Muscle layer of colon (tissue), 2 donors: ENCODE measurements around the gene MSL3.
A peak's percentile ranks its signal among the peaks of the same experiment; 100 is the strongest.

Experiments used
- H3K27ac ChIP-seq: one replicate; pipeline ENCODE4 v1.7.0; 2013; ENCODE audit warnings: low read depth, mild to moderate bottlenecking, low read length, moderate library complexity
- H3K27me3 ChIP-seq, 2 donors: one replicate each; pipeline ENCODE4 v1.7.0; 2013; ENCODE audit warnings: low read length in 2 of 2, mild to moderate bottlenecking in 2 of 2; ENCODE audit not compliant: insufficient read depth in 2 of 2, control insufficient read depth in 1 of 2
- H3K36me3 ChIP-seq: one replicate; pipeline ENCODE4 v1.7.0; 2013; ENCODE audit warnings: mild to moderate bottlenecking, low read length; ENCODE audit not compliant: insufficient read depth
- H3K4me1 ChIP-seq: one replicate; pipeline ENCODE4 v1.7.0; 2013; ENCODE audit warnings: mild to moderate bottlenecking, low read length; ENCODE audit not compliant: insufficient read depth
- H3K4me3 ChIP-seq, 2 donors: one replicate each; pipeline ENCODE4 v1.7.0; 2013; ENCODE audit warnings: low read length in 2 of 2, low read depth in 1 of 2, mild to moderate bottlenecking in 1 of 2, moderate library complexity in 1 of 2
- H3K9ac ChIP-seq: one replicate; pipeline ENCODE4 v1.7.0; 2013; ENCODE audit warnings: low read length
- H3K9me3 ChIP-seq: one replicate; pipeline ENCODE4 v1.7.0; 2013; ENCODE audit warnings: mild to moderate bottlenecking, low read length
- donor health status: abdominal sarcoma.
- donor health status: Adenocarcinoma of cecum.

Gene MSL3

DNA sequence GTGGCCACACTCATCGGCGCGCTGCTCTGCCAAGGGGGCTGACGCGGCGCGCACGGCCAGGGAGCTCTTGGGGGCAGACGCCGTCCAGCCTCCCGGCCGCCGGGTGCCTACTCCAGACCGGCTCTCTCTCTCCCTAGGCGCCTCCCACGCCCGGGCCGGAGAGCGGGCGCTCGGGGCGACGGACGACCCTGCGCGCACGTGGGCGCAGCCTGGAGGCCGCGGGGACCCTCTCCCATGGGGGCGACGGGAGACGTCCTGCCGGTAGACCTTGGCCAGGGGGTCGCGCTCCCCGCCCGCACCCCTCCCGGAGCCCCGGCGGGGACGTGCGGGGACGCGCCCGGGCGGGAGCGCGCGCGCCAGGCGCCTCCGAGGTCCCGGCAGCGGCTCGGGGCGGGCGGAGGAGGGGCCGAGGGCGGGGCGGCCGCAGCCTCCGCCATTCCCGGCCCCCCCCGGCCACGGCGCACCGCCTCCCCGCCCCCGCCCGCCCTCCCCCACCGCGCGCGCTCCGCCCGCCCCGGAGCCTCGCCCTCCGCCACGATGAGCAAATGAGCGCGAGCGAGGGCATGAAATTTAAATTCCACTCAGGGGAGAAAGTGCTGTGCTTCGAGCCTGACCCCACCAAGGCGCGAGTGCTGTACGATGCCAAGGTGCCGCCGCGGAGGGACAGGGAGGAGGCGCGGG, at the start of gene MSL3:
MSL3 (plus strand) TSS at position 519 of the 681 bp plus-strand sequence; CDS start at position 546, 27 bp downstream.
- H3K9me3 ChIP-seq = no peaks in the 10 kb centered on the region
- peak within 1 kb of the TSS; percentile 41 for H3K9ac ChIP-seq
- peaks cover 4% of the 10 kb centered on the region for H3K4me1 ChIP-seq
- no peaks in the 10 kb centered on the region for H3K27me3 ChIP-seq
- H3K27ac ChIP-seq = peak within 1 kb of the TSS; percentile 74
- peak within 1 kb of the TSS; percentile 34 to 71 for H3K4me3 ChIP-seq
- H3K36me3 ChIP-seq = no peaks in the 10 kb centered on the region

- H3K36me3 ChIP-seq = no peaks in the 10 kb centered on the region
- H3K27me3 ChIP-seq = no peaks in the 10 kb centered on the region
- H3K4me1 ChIP-seq = no peaks in the 10 kb centered on the region
- H3K9ac ChIP-seq = no peak overlapping the region
- H3K4me3 ChIP-seq = no peak overlapping the region
- H3K9me3 ChIP-seq = no peaks in the 10 kb centered on the region
- H3K27ac ChIP-seq = no peak overlapping the region
These were observed 35.7 kb upstream of the MSL3 start for GRCh38 chrX:11722304-11722703.

GRCh38 chrX:11724122-11725017, 33.7 kb upstream of the MSL3 start:
- no peaks in the 10 kb centered on the region for H3K4me1 ChIP-seq
- no peaks in the 10 kb centered on the region for H3K9me3 ChIP-seq
- no peaks in the 10 kb centered on the region for H3K36me3 ChIP-seq
- H3K27ac ChIP-seq = no peak overlapping the region
- H3K27me3 ChIP-seq = peaks cover 0 to 3% of the 10 kb centered on the region in 2 donors
- no peak overlapping the region for H3K4me3 ChIP-seq
- H3K9ac ChIP-seq = no peak overlapping the region

- Histone ChIP-seq H3K9ac (no peak overlapping the region), H3K27ac (no peak overlapping the region), H3K4me3 (no peak overlapping the region), H3K36me3 (no peaks in the 10 kb centered on the region), H3K4me1 (no peaks in the 10 kb centered on the region), H3K27me3 (peaks cover 0 to 3% of the 10 kb centered on the region in 2 donors), H3K9me3 (no peaks in the 10 kb centered on the region)
These were observed 32.2 kb upstream of the MSL3 start for GRCh38 chrX:11725631-11726442.

DNA sequence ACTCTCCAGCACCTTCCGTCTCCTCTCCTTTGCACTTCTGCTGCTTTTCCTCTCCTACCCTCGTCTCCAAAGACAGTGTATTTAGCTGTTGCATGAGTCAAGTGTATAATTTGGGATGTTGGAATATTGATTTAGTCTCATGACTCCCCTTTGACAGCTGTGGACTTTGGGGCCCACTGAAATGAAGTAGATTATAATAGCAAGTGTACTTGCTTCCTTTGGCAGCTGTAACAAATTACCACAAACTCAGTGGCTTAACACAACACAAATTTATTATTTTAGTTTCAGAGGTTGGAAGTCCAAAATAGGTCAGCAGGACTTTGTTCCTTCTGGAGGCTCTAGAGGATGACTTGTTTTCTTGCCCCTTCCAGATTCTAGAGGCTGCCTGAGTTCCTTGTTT, 29.5 kb upstream of the MSL3 start:
- no peaks in the 10 kb centered on the region for H3K36me3 ChIP-seq

GRCh38 chrX:11733614-11734013, 24.4 kb upstream of the MSL3 start:
- no peak overlapping the region for H3K27ac ChIP-seq
- H3K9ac ChIP-seq = no peak overlapping the region
- no peaks in the 10 kb centered on the region for H3K4me1 ChIP-seq
- no peaks in the 10 kb centered on the region for H3K36me3 ChIP-seq
- no peak overlapping the region for H3K4me3 ChIP-seq
- no peaks in the 10 kb centered on the region for H3K9me3 ChIP-seq
- peaks cover 0 to 3% of the 10 kb centered on the region in 2 donors for H3K27me3 ChIP-seq

More for the DNA sequence above, 29.5 kb upstream of the MSL3 start:
- Histone ChIP-seq H3K27me3 (peaks cover 0 to 3% of the 10 kb centered on the region in 2 donors), H3K27ac (no peak overlapping the region), H3K4me1 (no peaks in the 10 kb centered on the region), H3K9me3 (no peaks in the 10 kb centered on the region), H3K4me3 (no peak overlapping the region), H3K9ac (no peak overlapping the region)

GRCh38 chrX:11739776-11740175, 18.3 kb upstream of the MSL3 start:
- H3K4me1 ChIP-seq = no peaks in the 10 kb centered on the region
- H3K9ac ChIP-seq = no peak overlapping the region
- H3K27ac ChIP-seq = no peak overlapping the region
- no peaks in the 10 kb centered on the region for H3K27me3 ChIP-seq
- H3K9me3 ChIP-seq = no peaks in the 10 kb centered on the region
- H3K4me3 ChIP-seq = no peak overlapping the region
- H3K36me3 ChIP-seq = no peaks in the 10 kb centered on the region

GRCh38 chrX:11740794-11741193, 17.2 kb upstream of the MSL3 start:
- no peaks in the 10 kb centered on the region for H3K36me3 ChIP-seq
- no peak overlapping the region for H3K27ac ChIP-seq
- no peaks in the 10 kb centered on the region for H3K4me1 ChIP-seq
- no peak overlapping the region for H3K9ac ChIP-seq
- H3K27me3 ChIP-seq = no peaks in the 10 kb centered on the region
- H3K4me3 ChIP-seq = no peak overlapping the region
- no peaks in the 10 kb centered on the region for H3K9me3 ChIP-seq

DNA sequence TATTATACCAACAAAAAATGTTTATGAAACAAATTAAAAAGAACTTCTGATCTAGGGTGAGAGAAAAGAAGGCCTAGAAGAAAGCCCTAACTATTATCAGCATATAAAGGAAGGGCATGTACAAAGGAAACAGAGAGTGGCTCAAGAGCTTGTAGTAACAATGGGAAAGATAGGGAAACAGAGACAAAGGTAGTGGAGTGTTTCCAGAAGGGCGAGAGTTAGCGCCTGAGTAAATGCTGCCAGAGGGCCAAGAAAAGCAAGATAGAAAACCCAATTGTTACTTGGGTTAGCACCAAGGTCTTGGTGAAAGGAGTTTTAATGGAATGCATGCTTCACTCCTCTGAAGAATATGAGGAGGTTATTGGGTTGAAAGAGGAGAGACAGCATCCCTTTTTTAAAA, 16.5 kb upstream of the MSL3 start:
- Histone ChIP-seq H3K27me3 (no peaks in the 10 kb centered on the region), H3K9ac (no peak overlapping the region), H3K4me3 (no peak overlapping the region), H3K9me3 (no peaks in the 10 kb centered on the region), H3K27ac (no peak overlapping the region), H3K4me1 (no peaks in the 10 kb centered on the region), H3K36me3 (no peaks in the 10 kb centered on the region)

GRCh38 chrX:11745881-11746280, 12.2 kb upstream of the MSL3 start:
- Histone ChIP-seq H3K4me1 (no peaks in the 10 kb centered on the region), H3K27ac (no peak overlapping the region), H3K9ac (no peak overlapping the region), H3K4me3 (no peak overlapping the region), H3K27me3 (no peaks in the 10 kb centered on the region), H3K36me3 (no peaks in the 10 kb centered on the region), H3K9me3 (no peaks in the 10 kb centered on the region)

DNA sequence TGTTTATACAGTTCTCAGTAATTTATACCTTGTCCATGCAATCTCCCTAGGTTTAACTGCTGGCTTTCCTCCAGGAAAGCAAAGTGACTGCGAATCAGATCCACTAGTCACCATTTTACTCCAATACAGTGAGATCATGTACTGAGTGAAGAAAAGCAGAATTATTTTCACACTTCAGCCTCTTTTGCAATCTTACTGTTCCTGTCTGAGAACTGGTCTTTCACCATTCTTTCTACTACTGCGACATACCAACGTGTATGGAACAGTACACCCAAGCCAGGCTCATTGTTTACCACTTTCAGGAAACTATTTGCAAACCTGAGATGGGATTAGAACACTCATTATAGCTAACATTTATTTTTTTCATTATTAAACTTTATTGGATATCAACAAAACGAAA, 8.0 kb upstream of the MSL3 start:
- no peak overlapping the region for H3K27ac ChIP-seq
- no peak overlapping the region for H3K9ac ChIP-seq

More for the DNA sequence above, 8.0 kb upstream of the MSL3 start:
- H3K4me1 ChIP-seq = no peaks in the 10 kb centered on the region
- H3K27me3 ChIP-seq = no peaks in the 10 kb centered on the region
- no peaks in the 10 kb centered on the region for H3K36me3 ChIP-seq
- H3K9me3 ChIP-seq = no peaks in the 10 kb centered on the region
- H3K4me3 ChIP-seq = no peak overlapping the region
